Hematopoietic multipotent progenitor cell treated with erythropoietin and hydrocortisone succinate and interleukin-3 and kit ligand, for 8 days (in vitro differentiated cells): ENCODE results near the gene SLC6A6.

ENCODE experiments used
- DNase-seq: peaks from one replicate; pipeline ENCODE4 v3.0.0-alpha.2; 2015

The SLC6A6 gene

DNA sequence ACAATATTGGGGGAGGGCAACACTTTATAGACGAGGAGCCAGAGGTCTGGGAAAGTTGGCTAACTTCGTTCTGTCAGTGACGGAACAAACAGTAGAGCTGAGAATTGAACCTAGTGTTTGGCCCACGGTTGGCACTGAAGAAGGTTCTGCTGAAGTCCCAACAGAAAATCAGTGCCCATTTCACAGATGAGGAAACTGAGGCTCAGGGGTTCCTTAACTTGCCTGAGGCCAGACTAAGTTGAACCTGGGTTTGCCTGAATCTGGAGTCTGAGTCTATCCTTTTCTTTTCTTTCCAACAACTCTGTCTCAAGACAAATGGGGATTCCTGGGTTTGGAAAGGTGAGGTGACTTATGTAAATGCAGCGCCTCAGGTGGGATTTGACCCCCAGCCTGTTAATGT lies 55.1 kb downstream of the SLC6A6 start:
- no peak for DNase-seq

DNA sequence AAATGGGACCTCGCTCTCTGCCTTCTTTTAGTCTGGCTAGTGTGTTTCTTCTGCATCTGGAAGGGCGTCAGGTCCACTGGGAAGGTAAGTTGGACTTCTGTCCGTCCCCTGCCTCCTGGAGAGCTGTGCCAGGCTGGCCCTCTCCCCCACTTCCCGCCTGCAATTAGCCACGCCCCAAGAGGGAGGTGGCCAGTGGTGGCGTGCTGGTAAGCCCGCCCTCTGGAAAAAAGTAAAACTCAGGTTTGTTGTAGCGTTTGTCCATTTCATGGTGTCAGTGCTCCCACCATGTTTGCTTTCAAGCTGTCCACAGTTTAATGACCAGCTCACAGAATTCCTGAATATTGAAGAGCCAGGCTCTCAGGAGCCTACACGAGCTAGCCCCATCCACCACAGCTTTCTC lies 55.6 kb downstream of the SLC6A6 start:
- DNase-seq: no peak

DNA sequence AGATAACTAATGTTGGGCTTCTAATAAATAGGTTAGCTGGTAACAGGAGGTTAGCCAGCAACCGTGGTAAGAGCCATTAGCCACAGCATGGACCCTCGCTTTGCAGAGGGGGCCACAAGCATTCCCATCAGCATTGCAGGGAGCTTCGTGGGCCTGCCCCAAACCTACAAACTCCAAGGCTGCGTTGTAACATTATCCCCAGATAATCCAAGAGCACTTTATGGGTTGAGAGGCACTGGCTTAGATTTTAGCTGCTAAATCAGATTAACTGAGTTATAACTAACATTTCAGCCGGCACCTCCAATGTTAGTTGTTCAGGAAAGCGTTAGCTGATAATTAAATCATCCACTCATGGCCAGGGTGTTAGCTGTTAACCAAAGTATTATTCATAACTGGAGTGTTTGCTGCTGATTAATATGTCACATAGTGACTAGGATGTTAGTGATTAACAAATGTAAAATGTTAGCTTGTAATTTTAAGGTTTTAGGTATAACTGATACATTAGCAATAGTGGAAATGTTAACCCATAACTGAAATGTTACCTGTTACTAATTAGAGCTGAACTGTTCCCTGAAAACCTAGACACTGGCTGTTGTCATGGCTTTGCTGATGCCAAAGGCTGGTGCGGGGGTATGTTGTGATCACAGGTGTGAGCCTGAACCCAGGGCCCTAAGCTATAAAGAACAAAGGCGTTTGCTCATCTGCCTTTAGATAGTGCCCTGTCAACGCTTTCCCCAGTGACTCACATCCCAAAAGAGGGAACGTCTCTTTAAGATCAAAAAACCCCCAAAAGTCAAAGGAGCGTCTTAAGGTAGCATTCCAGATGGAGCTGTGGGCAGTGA lies 56.2 kb downstream of the SLC6A6 start:
- no peak for DNase-seq

DNA sequence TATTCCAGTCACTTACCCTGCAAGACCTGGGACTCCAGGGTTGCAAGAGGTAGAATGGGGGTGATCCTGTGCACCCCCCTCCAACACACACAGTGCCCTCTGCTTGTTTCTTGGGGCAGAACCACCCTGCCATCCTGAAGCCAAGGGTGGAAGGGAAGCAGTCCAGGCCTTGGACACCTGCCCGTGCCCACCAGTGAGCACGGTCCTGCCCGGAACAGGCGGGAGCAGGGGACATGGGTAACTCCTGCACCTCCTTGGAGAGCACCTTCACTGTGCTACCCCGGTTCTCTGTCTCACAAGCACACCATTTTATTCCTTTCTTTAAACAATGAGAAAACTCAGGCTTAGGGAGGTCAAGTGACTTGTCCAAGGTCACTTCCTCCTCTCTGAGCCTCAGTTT lies 57.0 kb downstream of the SLC6A6 start:
- no peak for DNase-seq

DNA sequence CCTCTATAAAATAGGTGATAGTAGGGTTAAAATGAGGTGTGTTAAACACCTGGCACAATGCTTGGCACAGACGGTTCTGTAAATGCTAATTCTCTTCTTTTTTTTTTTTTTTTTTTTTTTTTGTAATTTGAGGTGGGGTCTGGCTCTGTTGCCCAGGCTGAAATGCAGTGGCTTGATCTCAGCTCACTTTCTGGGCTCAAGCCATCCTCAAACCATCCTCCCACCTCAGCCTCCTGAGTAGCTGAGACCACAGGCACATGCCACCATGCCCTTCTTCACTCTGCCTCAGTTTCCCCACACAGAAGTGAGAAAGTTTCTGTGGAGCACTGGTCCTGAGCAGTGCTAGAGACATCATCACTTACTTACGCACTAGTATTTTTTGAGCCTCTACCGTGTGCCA lies 57.4 kb downstream of the SLC6A6 start:
- DNase-seq: no peak

DNA sequence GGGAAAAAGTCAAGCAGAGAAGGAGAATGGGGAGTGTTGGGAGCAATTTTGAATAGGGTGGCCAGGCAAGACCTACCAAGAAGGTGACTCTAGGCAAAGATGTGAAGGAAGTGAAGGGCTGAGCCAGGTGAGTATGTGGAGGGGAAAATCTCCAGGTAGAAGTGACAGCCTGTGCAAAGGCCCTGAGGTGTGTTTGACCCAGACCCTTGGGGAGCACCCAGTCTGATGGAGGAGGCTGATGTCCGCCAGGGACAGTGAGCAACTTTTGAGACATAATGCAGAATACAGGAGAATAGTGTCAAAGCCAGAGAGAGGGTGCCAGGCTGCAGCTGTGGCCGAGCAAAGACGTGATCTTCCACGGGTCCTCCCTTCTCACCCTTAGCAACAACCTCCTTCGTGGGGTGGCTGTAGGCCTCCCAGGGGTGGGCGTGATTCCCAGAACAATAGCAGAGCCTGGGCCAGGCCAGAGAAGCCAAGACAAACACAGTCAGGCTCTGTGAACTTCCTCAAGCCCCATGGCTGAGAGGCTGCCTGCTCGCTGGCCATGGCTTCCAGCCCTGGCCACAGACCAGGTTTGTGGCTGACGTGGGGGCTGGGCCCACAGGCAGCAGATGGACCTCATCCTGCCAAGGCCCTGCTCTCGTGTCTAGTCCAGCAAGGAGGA lies 58.1 kb downstream of the SLC6A6 start:
- DNase-seq: no peak

DNA sequence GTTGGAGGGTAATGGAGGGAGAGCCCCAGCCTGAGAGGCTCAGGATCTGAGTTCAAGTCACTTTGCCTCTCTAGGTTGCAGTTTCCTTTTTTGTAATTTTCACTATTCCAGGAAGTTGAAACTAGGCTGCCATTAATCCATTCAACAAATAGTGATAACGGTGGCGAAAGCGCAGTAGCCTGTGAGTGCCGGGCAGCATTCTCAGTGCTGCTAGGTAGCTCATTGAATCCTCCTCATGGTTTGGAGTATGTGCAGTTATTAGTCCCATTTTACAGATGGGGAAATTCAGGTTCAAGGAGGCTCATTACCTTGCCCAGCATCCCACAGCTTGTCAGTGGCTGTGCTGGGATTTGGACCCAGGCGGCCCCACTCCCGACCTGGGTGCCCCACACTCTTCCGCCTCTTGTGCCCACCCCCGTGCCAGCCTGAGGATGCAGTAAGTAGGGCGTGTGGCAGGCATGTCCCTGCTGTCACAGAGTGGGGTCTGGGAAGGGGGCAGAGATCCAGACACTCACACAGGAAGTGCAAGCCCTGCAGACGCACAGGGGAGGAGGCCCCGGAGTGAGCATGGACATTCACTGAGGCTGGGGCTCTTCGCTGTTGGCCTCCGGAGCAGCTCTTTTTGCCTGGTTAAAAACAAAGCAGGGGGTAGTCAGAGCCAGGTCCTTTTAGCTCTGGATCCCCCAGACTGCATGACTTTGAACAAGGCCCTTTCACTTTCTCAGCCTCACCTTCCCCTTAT lies 58.8 kb downstream of the SLC6A6 start:
- DNase-seq: no peak

DNA sequence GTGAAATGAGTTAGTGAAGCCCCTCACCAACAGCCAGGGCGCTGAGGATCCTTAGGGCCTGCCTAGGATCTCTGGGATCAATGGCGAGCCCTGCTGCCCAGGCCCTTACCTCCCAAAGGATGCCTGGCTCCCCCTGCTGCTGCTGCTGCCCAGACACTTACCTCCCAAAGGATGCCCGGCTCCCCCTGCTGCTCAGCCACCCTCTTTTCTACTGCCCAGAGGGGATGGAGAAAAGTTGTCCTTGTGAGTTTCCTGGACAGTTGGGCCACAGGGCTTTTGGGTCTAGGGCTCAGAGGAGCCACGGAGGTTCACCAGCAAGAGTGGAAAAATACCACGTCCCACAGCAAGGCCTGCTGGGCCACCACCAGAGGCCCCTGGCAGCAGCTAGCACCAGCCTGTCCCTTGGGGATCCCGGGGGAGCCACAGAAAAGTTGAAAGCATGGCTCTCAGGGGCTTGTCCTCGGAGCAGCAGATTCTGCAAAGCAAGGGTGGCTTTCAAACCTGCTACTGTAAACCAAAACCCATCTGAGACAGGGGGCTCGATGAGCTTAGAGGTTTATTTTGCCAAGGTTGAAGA lies 59.4 kb downstream of the SLC6A6 start:
- peak; percentile 63 for DNase-seq

DNA sequence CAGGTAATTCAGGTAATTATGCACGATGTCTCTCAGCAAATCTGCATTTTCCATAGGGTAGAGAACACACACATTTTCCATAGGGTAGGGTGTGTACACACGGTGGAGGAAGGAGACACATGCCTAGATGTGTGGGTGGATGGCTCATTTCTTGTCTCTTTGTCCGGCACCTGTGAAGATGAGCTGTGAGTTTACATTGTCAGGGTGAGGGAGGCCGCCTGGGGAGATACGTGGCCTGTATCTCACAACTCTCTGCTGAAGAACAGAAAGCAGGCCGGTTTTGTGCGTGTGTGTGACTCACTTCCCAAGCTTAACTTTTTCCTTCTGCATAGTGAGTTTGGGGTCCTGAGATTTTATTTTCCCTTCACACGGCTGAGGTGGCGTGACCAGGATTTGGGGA lies 60.3 kb downstream of the SLC6A6 start:
- no peak for DNase-seq

DNA sequence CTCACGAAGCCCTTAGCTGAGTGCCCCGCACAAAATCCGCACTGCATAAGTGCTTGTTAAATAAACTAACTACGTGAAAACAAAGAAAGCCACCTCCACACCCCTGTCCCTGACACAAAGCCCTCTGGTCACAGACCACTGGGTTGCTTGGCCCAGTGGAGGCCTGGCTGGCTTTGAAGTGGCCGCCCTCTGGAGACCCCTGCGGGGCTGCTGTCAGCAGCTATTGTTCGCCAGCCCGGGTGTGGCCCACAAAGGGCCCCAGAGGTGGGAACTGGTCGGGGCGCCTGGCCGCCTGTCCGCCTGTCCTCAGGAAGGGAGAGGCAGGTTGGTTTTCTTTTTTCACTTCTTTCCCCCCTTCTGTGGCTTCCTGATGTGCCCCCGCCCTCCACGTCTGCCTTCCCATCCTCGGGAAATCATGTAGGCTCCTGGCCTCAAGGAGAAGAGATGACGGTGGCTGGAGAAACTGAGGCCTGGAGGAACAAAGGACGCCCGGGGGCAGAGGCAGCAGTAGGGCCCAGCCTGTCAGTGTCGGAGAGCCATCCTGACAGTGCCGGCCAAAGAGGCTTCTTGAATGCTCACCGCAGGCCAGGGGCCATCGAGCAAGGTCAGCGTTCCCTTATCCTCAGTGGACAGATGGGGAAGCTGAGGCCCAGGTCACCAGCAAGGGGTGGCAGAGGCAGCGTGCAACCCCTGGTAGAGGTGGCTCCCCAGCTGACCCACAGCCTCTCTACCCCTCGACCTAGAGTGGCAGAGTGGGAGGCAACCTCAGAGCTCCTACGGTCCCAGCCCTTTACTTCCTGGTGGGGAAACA lies 61.1 kb downstream of the SLC6A6 start:
- no peak for DNase-seq

DNA sequence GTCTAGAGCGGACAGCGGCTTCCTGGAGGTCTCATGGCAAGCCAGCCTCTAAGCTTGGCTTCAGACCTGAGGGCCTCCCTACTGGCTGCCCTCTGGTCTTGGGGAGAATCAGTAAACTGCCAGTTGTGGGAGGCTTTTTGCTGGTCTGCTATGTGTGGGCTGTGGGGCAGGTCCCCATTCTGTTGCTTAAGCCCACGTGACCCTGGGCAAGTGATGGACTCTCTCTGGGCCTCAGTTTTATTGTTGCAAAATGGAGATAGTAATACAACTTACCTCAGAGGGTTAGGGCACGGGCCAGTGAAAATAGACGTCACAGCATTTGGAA lies 61.7 kb downstream of the SLC6A6 start:
- DNase-seq: no peak

DNA sequence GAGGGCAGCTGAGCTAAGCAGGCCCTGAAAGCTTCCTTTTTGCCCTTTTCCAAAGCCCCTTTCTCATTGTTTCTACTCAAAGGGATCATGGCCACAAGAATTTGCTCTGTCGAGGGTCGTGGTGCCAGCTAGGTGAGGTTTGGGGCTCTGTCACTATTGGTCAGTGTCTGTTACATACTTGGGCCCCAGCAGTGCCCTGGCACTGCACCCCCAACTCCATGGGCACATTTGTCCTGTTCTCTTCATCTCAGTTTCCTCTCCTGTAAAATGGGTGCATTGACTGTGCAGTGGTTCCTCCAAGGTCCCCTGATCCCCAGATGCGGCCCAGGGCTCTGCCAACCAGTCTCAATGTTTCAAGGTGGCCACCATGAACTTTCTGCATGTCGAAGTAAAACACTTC lies 62.1 kb downstream of the SLC6A6 start:
- DNase-seq: no peak

DNA sequence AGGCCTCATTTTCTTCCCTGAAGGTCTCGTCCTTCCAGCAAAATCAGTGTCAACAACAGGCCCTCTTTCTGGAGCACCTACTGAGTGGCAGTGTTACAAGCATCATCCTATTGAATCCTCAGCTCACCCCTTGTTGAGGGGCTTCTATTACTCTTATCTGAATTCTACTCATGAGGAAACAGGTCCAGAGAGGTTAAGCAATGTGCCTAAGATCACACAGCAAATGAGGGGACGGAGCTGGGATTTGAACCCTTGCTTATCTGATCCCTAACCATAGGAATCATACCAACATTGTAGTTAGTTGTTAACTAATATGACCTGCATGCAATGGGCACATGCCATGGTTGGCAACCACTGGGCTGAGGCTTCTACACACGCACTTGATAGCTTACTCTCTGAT lies 63.0 kb downstream of the SLC6A6 start:
- no peak for DNase-seq

DNA sequence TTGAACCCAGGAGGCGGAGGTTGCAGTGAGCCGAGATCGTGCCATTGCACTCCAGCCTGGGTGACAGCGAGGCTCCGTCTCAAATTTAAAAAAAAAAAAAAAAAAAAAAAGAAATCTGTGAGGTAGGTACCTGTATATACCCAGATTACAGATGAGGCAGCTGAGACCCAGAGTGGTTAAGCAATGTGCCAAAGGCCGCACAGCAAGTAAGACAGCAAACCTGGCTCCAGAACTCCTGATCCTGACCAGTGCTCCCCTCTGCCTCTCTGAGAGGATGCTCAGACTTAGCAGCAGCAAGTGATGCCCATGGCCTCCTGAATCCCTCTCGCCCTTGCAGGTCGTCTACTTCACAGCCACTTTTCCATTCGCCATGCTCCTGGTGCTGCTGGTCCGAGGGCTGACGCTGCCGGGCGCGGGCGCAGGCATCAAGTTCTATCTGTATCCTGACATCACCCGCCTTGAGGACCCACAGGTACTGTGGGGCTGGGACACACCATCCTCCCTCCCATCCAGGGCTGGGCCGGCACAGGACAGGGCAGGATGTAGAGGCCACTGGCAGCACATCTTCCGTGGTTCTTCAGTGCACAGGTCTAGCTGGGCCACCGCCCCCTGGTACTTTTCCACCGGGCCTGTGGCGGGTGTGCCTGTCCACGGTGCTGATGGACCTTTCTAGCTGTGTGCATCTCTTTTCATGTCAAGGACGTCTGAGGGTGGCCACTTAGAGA lies 63.9 kb downstream of the SLC6A6 start:
- DNase-seq: no peak

DNA sequence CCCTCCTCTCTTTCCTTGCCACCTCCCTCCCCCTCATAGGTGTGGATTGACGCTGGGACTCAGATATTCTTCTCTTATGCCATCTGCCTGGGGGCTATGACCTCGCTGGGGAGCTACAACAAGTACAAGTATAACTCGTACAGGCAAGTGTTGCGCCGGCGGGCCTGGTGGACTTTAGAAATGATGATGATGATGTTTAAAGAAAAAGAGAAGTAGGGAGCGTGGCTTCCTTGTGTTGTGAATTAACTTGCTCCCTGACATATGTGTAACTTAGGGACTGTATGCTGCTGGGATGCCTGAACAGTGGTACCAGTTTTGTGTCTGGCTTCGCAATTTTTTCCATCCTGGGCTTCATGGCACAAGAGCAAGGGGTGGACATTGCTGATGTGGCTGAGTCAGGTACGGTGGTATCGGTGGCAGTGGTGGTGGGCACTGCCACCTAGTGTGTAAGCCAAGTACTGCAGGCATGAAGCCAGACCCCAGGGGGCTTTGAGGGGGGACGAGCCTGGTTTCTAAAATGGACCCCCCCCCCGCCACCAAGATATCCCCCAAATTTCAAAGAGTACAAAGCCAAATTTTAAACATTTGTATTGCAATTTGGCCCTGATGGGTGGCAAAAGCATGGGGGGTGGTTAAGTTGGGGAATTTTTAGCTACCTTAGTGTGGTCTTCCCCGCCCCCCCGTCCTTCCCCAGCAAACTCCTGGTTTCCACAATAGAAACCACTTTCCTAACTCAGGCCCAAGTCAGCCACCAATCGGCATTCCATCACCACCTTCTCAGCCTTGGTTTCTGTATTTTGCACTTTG lies 65.6 kb downstream of the SLC6A6 start:
- peak; percentile 27 for DNase-seq

DNA sequence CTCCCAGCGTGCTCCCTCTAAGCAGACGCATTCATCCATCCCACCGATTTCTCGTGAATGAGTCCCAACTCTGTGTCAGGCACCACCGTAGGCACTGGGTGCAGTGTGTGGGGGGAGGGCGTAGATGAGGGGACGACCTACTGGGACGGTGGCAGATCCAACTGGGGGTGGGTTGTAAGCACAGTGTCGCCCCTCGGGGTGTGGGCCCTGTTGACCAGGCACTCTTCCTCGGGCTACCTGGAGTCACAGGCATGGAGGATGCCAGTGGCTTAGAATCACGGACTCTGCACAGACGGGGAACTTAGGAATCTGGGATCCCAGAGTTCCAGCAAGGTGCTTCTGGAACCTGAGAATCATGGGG lies 66.2 kb downstream of the SLC6A6 start:
- DNase-seq: no peak

DNA sequence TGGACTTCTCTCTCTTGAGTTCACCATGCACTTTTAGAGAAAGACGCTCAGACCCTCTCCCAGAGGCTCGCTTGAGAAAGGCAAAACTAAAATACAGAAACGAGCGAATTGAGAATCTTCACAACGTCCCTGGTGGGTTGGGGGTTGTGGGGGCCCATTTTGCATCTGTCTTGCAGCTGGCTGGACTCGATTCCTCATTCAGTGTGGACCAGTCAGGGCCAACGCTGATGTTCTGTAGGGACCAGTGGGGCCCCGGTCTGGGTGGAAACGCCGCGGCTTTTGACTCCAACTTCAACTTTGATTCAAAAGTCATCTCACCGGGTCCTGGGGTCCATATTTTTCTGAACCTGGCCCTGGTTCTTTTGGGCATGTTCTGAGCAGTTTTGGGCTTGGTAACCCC lies 68.1 kb downstream of the SLC6A6 start:
- DNase-seq: no peak

DNA sequence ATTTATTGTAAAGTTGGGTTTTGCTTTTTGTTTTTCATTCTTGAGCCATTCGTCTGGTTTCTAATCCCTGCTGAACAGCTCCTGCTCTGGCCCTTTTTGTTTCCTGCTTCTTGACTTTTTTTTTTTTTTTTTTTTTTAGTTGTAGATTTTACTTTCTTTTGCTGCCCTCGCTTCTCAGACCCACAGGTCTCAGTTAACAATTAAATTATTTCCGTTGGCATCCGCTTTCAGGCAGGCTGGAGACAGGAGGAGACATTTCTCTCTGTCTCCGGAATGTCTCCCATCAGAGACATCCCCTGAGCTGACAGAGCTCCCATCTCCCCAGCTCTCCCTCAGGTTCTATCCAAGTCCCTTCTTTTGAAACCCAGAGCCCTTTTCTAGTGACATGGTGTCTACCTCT lies 68.6 kb downstream of the SLC6A6 start:
- DNase-seq: no peak

DNA sequence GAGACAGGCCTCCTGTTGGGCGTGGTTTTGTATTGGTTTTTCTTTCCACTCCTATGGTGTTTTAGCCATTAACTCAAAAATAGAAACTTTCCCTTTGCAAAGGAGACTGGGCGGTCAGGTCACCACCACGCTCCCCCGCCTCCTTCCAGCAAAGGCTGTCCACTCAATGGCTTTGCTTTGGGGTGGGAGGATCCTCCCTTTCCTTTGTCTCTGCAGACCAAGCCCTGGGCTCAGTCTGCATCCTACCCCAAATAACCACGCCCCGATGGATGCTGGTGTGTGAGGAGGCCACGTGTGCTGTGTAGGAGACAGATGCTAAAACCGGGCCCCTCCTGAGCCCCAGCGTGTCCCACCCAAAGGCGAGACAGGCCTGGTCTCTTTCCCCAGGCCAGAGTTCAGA lies 69.3 kb downstream of the SLC6A6 start:
- DNase-seq: no peak

DNA sequence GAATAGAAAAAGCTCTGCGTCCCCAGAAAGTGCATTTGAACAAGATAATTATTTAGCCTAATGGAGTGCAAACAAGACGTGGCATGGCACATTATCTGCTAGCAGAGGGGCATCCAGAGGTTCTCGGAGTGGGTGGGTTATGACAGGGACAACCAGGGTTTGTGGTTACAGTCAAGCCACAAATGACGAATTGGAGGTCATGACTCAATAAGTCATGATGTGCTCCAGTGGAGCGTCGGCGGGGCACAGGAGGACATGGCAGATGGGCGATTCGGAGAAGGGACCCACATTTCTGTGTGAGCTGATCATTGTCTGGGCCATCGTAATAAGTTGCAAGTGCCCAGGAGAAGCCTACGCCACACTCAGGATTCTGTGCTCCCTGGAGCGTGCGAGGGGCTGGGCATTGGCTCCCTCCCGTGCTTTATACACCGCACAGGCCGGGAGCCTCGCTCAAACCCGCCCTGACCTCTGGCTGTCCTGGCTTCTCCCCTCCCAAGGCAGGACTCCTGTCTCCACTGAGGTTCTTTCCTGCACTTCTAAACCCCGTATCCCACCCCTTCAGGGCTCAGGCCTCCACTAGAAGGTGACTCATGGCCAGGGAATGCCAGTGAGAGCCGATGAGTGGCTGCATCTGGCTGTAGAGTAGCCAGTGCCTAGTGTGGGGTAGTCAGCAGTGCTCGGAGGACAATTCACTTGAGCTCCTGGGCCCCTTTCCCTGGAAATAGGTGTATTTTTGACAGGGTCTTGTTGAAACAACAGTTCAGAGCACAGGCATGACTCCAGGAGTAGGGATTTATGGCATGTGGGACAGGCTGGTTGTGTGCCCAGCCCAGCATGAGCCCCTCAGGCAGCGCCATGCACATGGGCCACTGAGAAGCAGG lies 70.3 kb downstream of the SLC6A6 start:
- no peak for DNase-seq
